Thyroid gland (tissue), 4 donors: Measurements from ENCODE around the gene C10orf90. TPM values are rescaled to one million over a fixed set of nuclear protein-coding genes. Genes with fewer than 3 reads are reported as not detected.

Experiments
- DNase-seq, 2 donors: peaks; one replicate each; pipeline ENCODE4 v3.0.0-alpha.2; 2019
- H3K27ac ChIP-seq, 3 donors: fragments of 200-600 bp; sonication (generic); 1 replicate in 2 of 3; 2 replicates in 1 of 3; pipeline ENCODE4 v1.5.1; 2016 to 2019; ENCODE audit warnings: mild to moderate bottlenecking in 1 of 3, moderate library complexity in 1 of 3
- H3K27me3 ChIP-seq: fragments of 200-600 bp; sonication (generic); one replicate; pipeline ENCODE4 v1.5.1; 2019
- H3K36me3 ChIP-seq, 2 donors: fragments of 200-600 bp; sonication (generic); one replicate each; pipeline ENCODE4 v1.5.1; 2016 to 2019
- H3K4me1 ChIP-seq, 2 donors: fragments of 200-600 bp; sonication (generic); one replicate each; pipeline ENCODE4 v1.5.1; 2017 to 2019
- H3K4me3 ChIP-seq, 3 donors: fragments of 200-600 bp; sonication (generic); replicated peaks in 1 of 3; 1 replicate in 2 of 3; 2 replicates in 1 of 3; pipeline ENCODE4 v1.5.1; 2016; ENCODE audit warnings: mild to moderate bottlenecking in 1 of 3
- H3K9me3 ChIP-seq: fragments of 200-600 bp; sonication (generic); one replicate; pipeline ENCODE4 v1.5.1; 2017
- CTCF ChIP-seq, 6 experiments: fragments of 200-600 bp in 3 of 6; fragments of 450-650 bp in 3 of 6; sonication (generic) in 3 of 6; IDR thresholded peaks; one replicate each; pipeline ENCODE4 v1.5.1; 2016 to 2019; ENCODE audit warnings: antibody characterized with exemption in 6 of 6, mild to moderate bottlenecking in 2 of 6, inconsistent platforms in 1 of 6, moderate library complexity in 1 of 6
- POLR2A ChIP-seq, 2 donors: fragments of 450-650 bp; IDR thresholded peaks; one replicate each; pipeline ENCODE4 v1.6.1; 2017; ENCODE audit warnings: antibody characterized with exemption in 2 of 2, mild to moderate bottlenecking in 2 of 2, moderate library complexity in 1 of 2
- WGBS, 2 donors: methylation state at CpG; one replicate each; pipeline ENCODE4 v1.1.5; 2017; 5-methylcytosine and 5-hydroxymethylcytosine counted together
- intact Hi-C: fragments of 100-400 bp; cut with DNase I; formaldehyde crosslinking; loops from one replicate; pipeline ENCODE4 v1.15.1; 2023
- total RNA-seq, 4 donors: library from RNA; depleted of rRNA; stranded (reverse); fragments of >200 nt; gene quantifications; one replicate each; pipeline ENCODE4 v1.2.3, GENCODE V29; 2016

Gene C10orf90
- total RNA-seq, 4 donors from 2014 or later, result 0.45 to 5.1 (median 2.0) TPM

- DNase-seq, result no peak
- 92 to 93% methylated on average over 7 of the region's 7 CpGs for WGBS, 2 donors
- intact Hi-C loops, result no loop called here
Measured at GRCh38 chr10:126479280-126479895, 191.1 kb downstream of the C10orf90 start.

GRCh38 chr10:126478546-126478945 lies 191.9 kb downstream of the C10orf90 start:
- no peak overlapping the region for H3K27ac ChIP-seq
- no peak for TF ChIP-seq CTCF (IDR thresholded peaks at IDR 0.05)
- H3K9me3 ChIP-seq, result no peaks in the 10 kb centered on the region
- no peak overlapping the region for H3K4me3 ChIP-seq
- no peaks in the 10 kb centered on the region for H3K36me3 ChIP-seq
- no peaks in the 10 kb centered on the region for H3K4me1 ChIP-seq
- DNase-seq, result no peak
- no peaks in the 10 kb centered on the region for H3K27me3 ChIP-seq
- intact Hi-C loops, result no loop called here
- 56 to 68% methylated on average over 6 of the region's 6 CpGs for WGBS, 2 donors

More at GRCh38 chr10:126479280-126479895, 191.1 kb downstream of the C10orf90 start:
- H3K27ac ChIP-seq, result no peak overlapping the region
- no peak for TF ChIP-seq CTCF (IDR thresholded peaks at IDR 0.05)
- TF ChIP-seq POLR2A (IDR thresholded peaks at IDR 0.05), result no peak
- no peaks in the 10 kb centered on the region for H3K27me3 ChIP-seq
- no peaks in the 10 kb centered on the region for H3K4me1 ChIP-seq
- H3K36me3 ChIP-seq, result no peaks in the 10 kb centered on the region
- H3K4me3 ChIP-seq, result no peak overlapping the region
- no peaks in the 10 kb centered on the region for H3K9me3 ChIP-seq

GRCh38 chr10:126476246-126476645 lies 194.2 kb downstream of the C10orf90 start:
- 74 to 79% methylated on average over 11 of the region's 11 CpGs for WGBS, 2 donors
- intact Hi-C loops, result no loop called here
- Histone ChIP-seq H3K27me3 (no peaks in the 10 kb centered on the region), H3K9me3 (no peaks in the 10 kb centered on the region), H3K36me3 (no peaks in the 10 kb centered on the region), H3K4me1 (no peaks in the 10 kb centered on the region), H3K4me3 (no peak overlapping the region), H3K27ac (no peak overlapping the region)
- TF ChIP-seq CTCF (IDR thresholded peaks at IDR 0.05) (no peak), POLR2A (IDR thresholded peaks at IDR 0.05) (no peak)
- DNase-seq, result no peak

- Histone ChIP-seq H3K4me1 (no peaks in the 10 kb centered on the region), H3K4me3 (no peak overlapping the region), H3K36me3 (no peaks in the 10 kb centered on the region), H3K27me3 (no peaks in the 10 kb centered on the region), H3K27ac (no peak overlapping the region), H3K9me3 (no peaks in the 10 kb centered on the region)
- TF ChIP-seq POLR2A (IDR thresholded peaks at IDR 0.05), result no peak
- no peak for TF ChIP-seq CTCF (IDR thresholded peaks at IDR 0.05)
- WGBS, 2 donors, result 89 to 90% methylated on average over 6 of the region's 6 CpGs
- DNase-seq, result no peak
- intact Hi-C loops, result no loop called here
Measured at GRCh38 chr10:126475074-126475691, 195.3 kb downstream of the C10orf90 start.

GRCh38 chr10:126474031-126474430 lies 196.5 kb downstream of the C10orf90 start:
- Histone ChIP-seq H3K36me3 (no peaks in the 10 kb centered on the region), H3K4me1 (no peaks in the 10 kb centered on the region), H3K27me3 (no peaks in the 10 kb centered on the region), H3K27ac (no peak overlapping the region), H3K4me3 (no peak overlapping the region), H3K9me3 (no peaks in the 10 kb centered on the region)
- DNase-seq, result no peak
- TF ChIP-seq POLR2A (IDR thresholded peaks at IDR 0.05) (no peak), CTCF (IDR thresholded peaks at IDR 0.05) (no peak)
- 92 to 94% methylated on average over 6 of the region's 6 CpGs for WGBS, 2 donors
- intact Hi-C loops, result no loop called here
